ENCODE results near the gene NAP1L4. TPM values are rescaled to one million over a fixed set of nuclear protein-coding genes. Genes with fewer than 3 reads are reported as not detected.

Gene NAP1L4
- total and polyA plus RNA-seq, 2 of the 8 experiments (the other 6 are each of a cell fraction or from before 2014, with no cell fraction given) = 75.8 to 194 TPM

GRCh38 chr11:2908130-2908529, 84.0 kb downstream of the NAP1L4 start:
- H3K18ac ChIP-seq (ENCODE audit: extremely low read depth, low read length) = no peak overlapping the region
- ChIA-PET POLR2A (ENCODE audit: partially characterized antibody) (no interaction called here), CTCF (ENCODE audit: partially characterized antibody) (interaction anchor here (0.6 kb wide), 1 partner anchor 26 kb away, joined by 3 read pairs; no protein-coding TSS in a partner anchor)
- no peak overlapping the region for H3K14ac ChIP-seq (ENCODE audit: insufficient read length)
- WGBS, 2 experiments (ENCODE audit: extremely low coverage in 1 of 2, insufficient coverage in 1 of 2, insufficient read length in 1 of 2, insufficient replicate concordance in 2 of 2, low coverage in 1 of 2, low lambda C conversion rate in 2 of 2, missing lambda C conversion rate in 1 of 2) = 94% methylated on average over 13 of the region's 14 CpGs; no CpG with 5 or more reads in 1 of the 2 experiments
- peaks cover 0 to 13% (median 10%) of the 10 kb centered on the region in 4 experiments; a peak in 5 of 7 replicates for H3K4me1 ChIP-seq (replicated peaks in 1 of 4; ENCODE audit: control insufficient read depth in 3 of 4, insufficient read depth in 4 of 4, low read length in 3 of 4)
- no peak for FAIRE-seq
- no peak overlapping the region for H3K9ac ChIP-seq (replicated peaks in 1 of 4; ENCODE audit: extremely low read depth in 1 of 4, low read depth in 3 of 4, low read length in 3 of 4)
- peaks cover 0 to 4% (median 0%) of the 10 kb centered on the region in 4 experiments; a peak in 2 of 7 replicates for H3K27me3 ChIP-seq (replicated peaks in 1 of 4; ENCODE audit: control insufficient read depth in 3 of 4, extremely low read depth in 1 of 4, insufficient read depth in 3 of 4, low read length in 3 of 4)
- H2BK5ac ChIP-seq (ENCODE audit: low read depth, low read length) = no peak overlapping the region
- no peak overlapping the region for H3K4me3 ChIP-seq (ENCODE audit: extremely low read depth in 1 of 4, insufficient read depth in 2 of 4, low read depth in 3 of 4, low read length in 4 of 4)
- no peak overlapping the region for H3K4me2 ChIP-seq (ENCODE audit: insufficient read depth in 1 of 2, low read depth in 2 of 2, low read length in 2 of 2)
- no peaks in the 10 kb centered on the region for H3K9me3 ChIP-seq (ENCODE audit: insufficient read depth in 2 of 2, low read depth in 1 of 2, low read length in 1 of 2)
- peaks cover 0 to 2% of the 10 kb centered on the region in 2 experiments for H4K20me1 ChIP-seq (replicated peaks in 1 of 2; ENCODE audit: control insufficient read depth in 1 of 2, insufficient read depth in 2 of 2, low read length in 2 of 2)
- no peak overlapping the region for H2BK12ac ChIP-seq (ENCODE audit: low read depth, low read length)
- H4K5ac ChIP-seq (ENCODE audit: insufficient read length, low read depth, low read length) = no peak overlapping the region
- no peak overlapping the region for H2AFZ ChIP-seq (ENCODE audit: low read length)
- H3K79me2 ChIP-seq (ENCODE audit: control insufficient read depth in 1 of 2, insufficient read depth in 2 of 2, low read length in 2 of 2) = no peaks in the 10 kb centered on the region
- no peak overlapping the region for H3K4ac ChIP-seq (replicated peaks; ENCODE audit: insufficient read length, low read depth, low read length)
- no peak overlapping the region for H3K23ac ChIP-seq (ENCODE audit: insufficient read length)
- no peak overlapping the region for H2BK20ac ChIP-seq (ENCODE audit: low read length)
- no peak for DNase-seq (ENCODE audit: low read depth in 1 of 2, low spot score in 2 of 2)
- peak overlapping the region; percentile 53; the same call in 1 of the 2 replicates for H2AK5ac ChIP-seq (ENCODE audit: low read depth, low read length)
- H4K91ac ChIP-seq (replicated peaks; ENCODE audit: insufficient read length, low read length) = no peak overlapping the region
- H3K27ac ChIP-seq (ENCODE audit: low read depth, low read length) = no peak overlapping the region
- no peak overlapping the region for H2BK120ac ChIP-seq (replicated peaks; ENCODE audit: low read depth, low read length)
- H3K23me2 ChIP-seq (ENCODE audit: low read depth, low read length) = no peaks in the 10 kb centered on the region
- no peak overlapping the region for H2BK15ac ChIP-seq (ENCODE audit: low read length)
- no peak overlapping the region for H3K56ac ChIP-seq (replicated peaks; ENCODE audit: insufficient read length, low read depth, low read length)
- no peak overlapping the region for H4K8ac ChIP-seq (ENCODE audit: extremely low read depth, insufficient read depth, low read length)
- TF ChIP-seq TEAD4 (IDR thresholded peaks at IDR 0.05; ENCODE audit: low read depth, low read length) (no peak), ATF2 (IDR thresholded peaks at IDR 0.05; ENCODE audit: low read length) (no peak)
- H3K36me3 ChIP-seq (ENCODE audit: control insufficient read depth in 2 of 4, insufficient read depth in 4 of 4, low read length in 3 of 4) = no peaks in the 10 kb centered on the region
- no peaks in the 10 kb centered on the region for H3K79me1 ChIP-seq (ENCODE audit: low read depth, low read length)

All from H1 (cell line).